Trophoblast cell (in vitro differentiated cells and primary cell): ENCODE data around the gene SLAMF9.

Source experiments
- DNase-seq, 2 donors: peaks; one replicate each; pipeline ENCODE4 v3.0.0-alpha.2; 2016
- H2AFZ ChIP-seq: 2 replicates; pipeline ENCODE4 v1.6.1; 2013; ENCODE audit warnings: low read length, moderate library complexity, mild to moderate bottlenecking; ENCODE audit not compliant: insufficient read depth, poor library complexity
- H2AK5ac ChIP-seq: 2 replicates; pipeline ENCODE4 v1.6.1; 2013; ENCODE audit warnings: mild to moderate bottlenecking, low read length
- H2BK120ac ChIP-seq: 2 replicates; pipeline ENCODE4 v1.6.1; 2013; ENCODE audit warnings: low read length, mild to moderate bottlenecking, moderate library complexity; ENCODE audit not compliant: insufficient read depth, poor library complexity
- H2BK12ac ChIP-seq: 2 replicates; pipeline ENCODE4 v1.6.1; 2013; ENCODE audit warnings: mild to moderate bottlenecking, low read length, moderate library complexity
- H2BK5ac ChIP-seq: 2 replicates; pipeline ENCODE4 v1.6.1; 2013; ENCODE audit warnings: low read length, low read depth, moderate library complexity, mild to moderate bottlenecking; ENCODE audit not compliant: poor library complexity
- H3K14ac ChIP-seq: 2 replicates; pipeline ENCODE4 v1.6.1; 2013; ENCODE audit warnings: mild to moderate bottlenecking, low read length
- H3K18ac ChIP-seq: 2 replicates; pipeline ENCODE4 v1.6.1; 2013; ENCODE audit warnings: mild to moderate bottlenecking, low read length
- H3K23ac ChIP-seq: 2 replicates; pipeline ENCODE4 v1.6.1; 2013; ENCODE audit warnings: low read length
- H3K27ac ChIP-seq: 2 replicates; pipeline ENCODE4 v1.5.1; 2013; ENCODE audit warnings: low read depth, mild to moderate bottlenecking, inconsistent platforms, low read length, moderate library complexity
- H3K27me3 ChIP-seq: 2 replicates; pipeline ENCODE4 v1.6.1; 2013; ENCODE audit warnings: inconsistent platforms, mild to moderate bottlenecking, low read length, moderate library complexity; ENCODE audit not compliant: insufficient read depth
- H3K36me3 ChIP-seq, 2 experiments: 1 replicate in 1 of 2; 2 replicates in 1 of 2; pipeline ENCODE4 v1.6.1; 2013; ENCODE audit warnings: low read length in 2 of 2, mild to moderate bottlenecking in 2 of 2, moderate library complexity in 1 of 2; ENCODE audit not compliant: insufficient read depth in 2 of 2, control insufficient read depth in 1 of 2
- H3K4ac ChIP-seq: 2 replicates; pipeline ENCODE4 v1.6.1; 2013; ENCODE audit warnings: low read depth, mild to moderate bottlenecking, low read length, moderate library complexity
- H3K4me1 ChIP-seq, 2 experiments: 1 replicate in 1 of 2; 2 replicates in 1 of 2; pipeline ENCODE4 v1.6.1; 2013; ENCODE audit warnings: low read length in 2 of 2, mild to moderate bottlenecking in 2 of 2, moderate library complexity in 1 of 2; ENCODE audit not compliant: insufficient read depth in 2 of 2, control insufficient read depth in 1 of 2
- H3K4me2 ChIP-seq: 2 replicates; pipeline ENCODE4 v1.6.1; 2013; ENCODE audit warnings: inconsistent platforms, mild to moderate bottlenecking, low read length, moderate library complexity
- H3K4me3 ChIP-seq: 2 replicates; pipeline ENCODE4 v1.5.1; 2013; ENCODE audit warnings: mild to moderate bottlenecking, low read depth, low read length, inconsistent platforms
- H3K79me1 ChIP-seq: one replicate; pipeline ENCODE4 v1.6.1; 2013; ENCODE audit warnings: low read length
- H3K79me2 ChIP-seq: 2 replicates; pipeline ENCODE4 v1.6.1; 2013; ENCODE audit warnings: low read length, mild to moderate bottlenecking; ENCODE audit not compliant: control insufficient read depth, insufficient read depth, poor library complexity
- H3K9ac ChIP-seq: 2 replicates; pipeline ENCODE4 v1.6.1; 2013; ENCODE audit warnings: mild to moderate bottlenecking, low read length
- H3K9me3 ChIP-seq: 2 replicates; pipeline ENCODE4 v1.6.1; 2013; ENCODE audit warnings: low read depth, mild to moderate bottlenecking, control low read depth, inconsistent platforms, low read length; ENCODE audit not compliant: insufficient read depth
- H4K12ac ChIP-seq: 2 replicates; pipeline ENCODE4 v1.6.1; 2013; ENCODE audit warnings: low read depth, mild to moderate bottlenecking, low read length, moderate library complexity
- H4K8ac ChIP-seq: 2 replicates; pipeline ENCODE4 v1.6.1; 2013; ENCODE audit warnings: low read depth, mild to moderate bottlenecking, low read length, moderate library complexity
- H4K91ac ChIP-seq: one replicate; pipeline ENCODE4 v1.6.1; 2013; ENCODE audit warnings: low read depth, mild to moderate bottlenecking, low read length, moderate library complexity
- WGBS: extraction: QIAGEN DNeasy Blood & Tissue Kit; methylation state at CpG from one replicate; pipeline ENCODE4 v1.1.7; 2013; ENCODE audit warnings: missing lambda C conversion rate; ENCODE audit not compliant: insufficient read length, insufficient coverage; ENCODE audit errors: extremely low coverage; 5-methylcytosine and 5-hydroxymethylcytosine counted together

Gene SLAMF9

DNA sequence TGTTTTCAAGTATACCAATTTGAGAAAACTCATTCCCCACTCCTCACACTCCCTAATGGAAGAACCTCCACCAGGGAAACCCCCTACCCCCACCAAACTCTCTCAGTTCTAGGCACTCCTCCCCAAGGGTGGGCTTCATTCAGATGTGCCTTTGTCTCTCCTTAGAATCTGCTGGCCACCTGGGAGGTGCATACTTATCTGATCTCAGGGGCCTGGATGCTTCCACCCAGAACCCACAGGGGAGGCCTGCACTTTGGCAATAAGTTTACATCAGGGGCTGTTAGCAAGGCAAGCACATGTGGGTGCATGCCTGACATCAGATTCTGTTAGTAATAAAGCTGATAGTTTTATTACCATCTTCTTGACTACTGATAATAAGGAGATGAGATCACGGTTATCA is 32.5 kb upstream of the SLAMF9 start:
- no peak overlapping the region for H2AFZ ChIP-seq
- no peak overlapping the region for H4K8ac ChIP-seq
- no peak overlapping the region for H3K27ac ChIP-seq
- no peaks in the 10 kb centered on the region for H3K4me1 ChIP-seq
- H2BK5ac ChIP-seq, result no peak overlapping the region
- H2BK120ac ChIP-seq, result no peak overlapping the region
- H2BK12ac ChIP-seq, result no peak overlapping the region
- no peak overlapping the region for H3K4me3 ChIP-seq
- no peak overlapping the region for H4K91ac ChIP-seq
- H2AK5ac ChIP-seq, result no peak overlapping the region
- no peak overlapping the region for H3K4me2 ChIP-seq
- no peaks in the 10 kb centered on the region for H3K79me1 ChIP-seq
- H3K9ac ChIP-seq, result no peak overlapping the region
- no peaks in the 10 kb centered on the region for H3K36me3 ChIP-seq
- no peak overlapping the region for H3K23ac ChIP-seq
- H3K14ac ChIP-seq, result no peak overlapping the region
- no peaks in the 10 kb centered on the region for H3K27me3 ChIP-seq
- no peaks in the 10 kb centered on the region for H3K79me2 ChIP-seq
- H3K9me3 ChIP-seq, result no peaks in the 10 kb centered on the region
- H3K4ac ChIP-seq, result no peak overlapping the region
- no CpG with 5 or more reads among the region's 1 CpG for WGBS
- no peak overlapping the region for H3K18ac ChIP-seq
- no peak overlapping the region for H4K12ac ChIP-seq
- DNase-seq, result no peak

DNA sequence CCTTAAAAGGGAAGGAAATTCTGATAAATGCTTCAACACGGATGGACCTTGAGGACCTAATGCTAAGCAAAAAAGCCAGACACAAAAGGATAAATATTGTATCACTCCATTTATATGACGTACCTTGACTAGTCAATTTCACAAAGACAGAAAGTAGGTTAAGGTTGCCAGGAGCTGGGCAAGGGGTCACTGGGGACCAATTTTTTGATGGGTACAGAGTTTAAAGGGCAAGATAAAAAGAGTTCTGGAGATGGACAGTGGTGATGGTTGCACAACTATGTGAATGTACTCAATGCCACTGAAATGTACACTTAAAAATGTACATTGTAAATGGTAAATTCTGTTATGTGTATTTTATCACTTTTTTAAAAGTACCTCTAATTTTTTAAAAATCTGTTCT is 32.1 kb upstream of the SLAMF9 start:
- H3K4me2 ChIP-seq, result no peak overlapping the region
- WGBS, result no CpG with 5 or more reads among the region's 2 CpGs
- no peak overlapping the region for H3K14ac ChIP-seq
- H4K8ac ChIP-seq, result no peak overlapping the region
- H3K4me1 ChIP-seq, result no peaks in the 10 kb centered on the region
- no peak overlapping the region for H2AK5ac ChIP-seq
- H3K79me2 ChIP-seq, result no peaks in the 10 kb centered on the region
- DNase-seq, result no peak
- H3K18ac ChIP-seq, result no peak overlapping the region
- H3K9me3 ChIP-seq, result no peaks in the 10 kb centered on the region
- H3K36me3 ChIP-seq, result no peaks in the 10 kb centered on the region
- no peak overlapping the region for H3K27ac ChIP-seq
- no peak overlapping the region for H2AFZ ChIP-seq
- no peaks in the 10 kb centered on the region for H3K27me3 ChIP-seq
- no peak overlapping the region for H3K4me3 ChIP-seq
- no peak overlapping the region for H2BK120ac ChIP-seq
- H4K91ac ChIP-seq, result no peak overlapping the region
- H3K9ac ChIP-seq, result no peak overlapping the region
- H4K12ac ChIP-seq, result no peak overlapping the region
- no peak overlapping the region for H3K23ac ChIP-seq
- H3K4ac ChIP-seq, result no peak overlapping the region
- no peak overlapping the region for H2BK12ac ChIP-seq
- no peak overlapping the region for H2BK5ac ChIP-seq
- H3K79me1 ChIP-seq, result no peaks in the 10 kb centered on the region

GRCh38 chr1:159985473-159985872 is 31.4 kb upstream of the SLAMF9 start:
- no peak overlapping the region for H3K4ac ChIP-seq
- no peak overlapping the region for H3K4me2 ChIP-seq
- no peak overlapping the region for H3K9ac ChIP-seq
- H3K27ac ChIP-seq, result no peak overlapping the region
- H3K18ac ChIP-seq, result no peak overlapping the region
- no peak overlapping the region for H2AFZ ChIP-seq
- WGBS, result no CpG with 5 or more reads among the region's 6 CpGs
- no peak overlapping the region for H4K12ac ChIP-seq
- no peaks in the 10 kb centered on the region for H3K79me1 ChIP-seq
- no peak overlapping the region for H2BK5ac ChIP-seq
- H3K36me3 ChIP-seq, result no peaks in the 10 kb centered on the region
- peaks cover 2% of the 10 kb centered on the region for H3K9me3 ChIP-seq
- H3K4me1 ChIP-seq, result no peaks in the 10 kb centered on the region
- H4K8ac ChIP-seq, result no peak overlapping the region
- H3K14ac ChIP-seq, result no peak overlapping the region
- no peaks in the 10 kb centered on the region for H3K27me3 ChIP-seq
- H2BK120ac ChIP-seq, result no peak overlapping the region
- no peak for DNase-seq
- H3K4me3 ChIP-seq, result no peak overlapping the region
- H3K23ac ChIP-seq, result no peak overlapping the region
- no peak overlapping the region for H4K91ac ChIP-seq
- no peaks in the 10 kb centered on the region for H3K79me2 ChIP-seq
- no peak overlapping the region for H2AK5ac ChIP-seq
- H2BK12ac ChIP-seq, result no peak overlapping the region

DNA sequence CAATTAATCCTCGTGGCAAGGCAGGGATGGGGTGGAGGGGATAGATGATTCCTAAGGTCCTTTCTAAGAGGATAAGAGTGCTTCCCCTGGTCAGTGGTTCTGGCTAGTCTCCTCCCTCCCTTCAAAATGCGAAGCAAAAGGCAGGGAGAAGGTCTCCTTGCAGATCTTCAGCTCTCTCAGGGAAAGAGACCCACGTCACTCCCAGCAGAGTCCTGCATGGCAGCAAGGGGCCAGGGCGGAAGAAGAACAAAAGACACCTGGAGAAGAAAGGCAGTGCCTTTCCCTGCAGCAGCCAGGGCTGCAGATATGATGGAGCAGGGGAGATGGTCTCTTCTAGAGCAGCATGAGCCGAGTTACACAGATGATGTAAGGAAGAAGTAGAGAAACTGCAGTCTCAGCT is 29.6 kb upstream of the SLAMF9 start:
- H4K8ac ChIP-seq, result no peak overlapping the region
- no peak overlapping the region for H4K12ac ChIP-seq
- no peak overlapping the region for H3K14ac ChIP-seq
- H3K9me3 ChIP-seq, result peaks cover 2% of the 10 kb centered on the region
- H3K79me2 ChIP-seq, result no peaks in the 10 kb centered on the region
- H4K91ac ChIP-seq, result no peak overlapping the region
- no peaks in the 10 kb centered on the region for H3K27me3 ChIP-seq
- WGBS, result no CpG with 5 or more reads among the region's 5 CpGs
- no peak overlapping the region for H3K9ac ChIP-seq
- no peak overlapping the region for H3K4me3 ChIP-seq
- H2AFZ ChIP-seq, result no peak overlapping the region
- no peak overlapping the region for H3K4ac ChIP-seq
- DNase-seq, result no peak
- H3K18ac ChIP-seq, result no peak overlapping the region
- H2AK5ac ChIP-seq, result no peak overlapping the region
- no peaks in the 10 kb centered on the region for H3K36me3 ChIP-seq
- no peak overlapping the region for H2BK12ac ChIP-seq
- no peak overlapping the region for H2BK120ac ChIP-seq
- H3K27ac ChIP-seq, result no peak overlapping the region
- no peak overlapping the region for H3K23ac ChIP-seq
- H3K4me1 ChIP-seq, result no peaks in the 10 kb centered on the region
- H3K4me2 ChIP-seq, result no peak overlapping the region
- H3K79me1 ChIP-seq, result no peaks in the 10 kb centered on the region
- H2BK5ac ChIP-seq, result no peak overlapping the region
